ENCODE results near the gene NEDD8.

NEDD8 gene

GRCh38 chr14:24232121-24232644, at the start of gene NEDD8:
Gene NEDD8 (minus strand): TSS chr14:24232367. CDS start chr14:24232267, 100 bp downstream.
- in situ Hi-C loops (cut with MboI; ENCODE audit: low sequenced_read_pairs), result loop anchor here (25.0 kb wide), 1 partner anchor 205 kb away; the partner anchor contains the start of genes CBLN3, KHNYN and SDR39U1

GRCh38 chr14:24281636-24282035, 49.5 kb upstream of the NEDD8 start:
- in situ Hi-C loops (cut with MboI; ENCODE audit: low sequenced_read_pairs), result no loop called here

GRCh38 chr14:24280797-24281460, 48.8 kb upstream of the NEDD8 start:
- in situ Hi-C loops (cut with MboI; ENCODE audit: low sequenced_read_pairs), result no loop called here

GRCh38 chr14:24279301-24280186, 47.4 kb upstream of the NEDD8 start:
- in situ Hi-C loops (cut with MboI; ENCODE audit: low sequenced_read_pairs), result no loop called here

GRCh38 chr14:24278424-24278823, 46.3 kb upstream of the NEDD8 start:
- in situ Hi-C loops (cut with MboI; ENCODE audit: low sequenced_read_pairs), result no loop called here

GRCh38 chr14:24277606-24278321, 45.6 kb upstream of the NEDD8 start:
- in situ Hi-C loops (cut with MboI; ENCODE audit: low sequenced_read_pairs), result no loop called here

- in situ Hi-C loops (cut with MboI; ENCODE audit: low sequenced_read_pairs), result no loop called here
Measured at GRCh38 chr14:24277071-24277470, 44.9 kb upstream of the NEDD8 start.

- in situ Hi-C loops (cut with MboI; ENCODE audit: low sequenced_read_pairs), result no loop called here
Measured at GRCh38 chr14:24274101-24274543, 42.0 kb upstream of the NEDD8 start.

GRCh38 chr14:24273422-24273998, 41.3 kb upstream of the NEDD8 start:
- in situ Hi-C loops (cut with MboI; ENCODE audit: low sequenced_read_pairs), result no loop called here

- in situ Hi-C loops (cut with MboI; ENCODE audit: low sequenced_read_pairs), result no loop called here
Measured at GRCh38 chr14:24272467-24272866, 40.3 kb upstream of the NEDD8 start.

- in situ Hi-C loops (cut with MboI; ENCODE audit: low sequenced_read_pairs), result no loop called here
Measured at GRCh38 chr14:24271834-24272263, 39.7 kb upstream of the NEDD8 start.

GRCh38 chr14:24271134-24271833, 39.1 kb upstream of the NEDD8 start, which contains the start of gene RABGGTA:
Gene RABGGTA (minus strand): TSS chr14:24271597. CDS start chr14:24271115, 482 bp downstream.
- in situ Hi-C loops (cut with MboI; ENCODE audit: low sequenced_read_pairs), result no loop called here

- in situ Hi-C loops (cut with MboI; ENCODE audit: low sequenced_read_pairs), result no loop called here
Measured at GRCh38 chr14:24270537-24271133, 38.5 kb upstream of the NEDD8 start.

GRCh38 chr14:24269910-24270536, 37.9 kb upstream of the NEDD8 start:
- in situ Hi-C loops (cut with MboI; ENCODE audit: low sequenced_read_pairs), result no loop called here

- in situ Hi-C loops (cut with MboI; ENCODE audit: low sequenced_read_pairs), result no loop called here
Measured at GRCh38 chr14:24269368-24269767, 37.2 kb upstream of the NEDD8 start.

GRCh38 chr14:24268225-24268624, 36.1 kb upstream of the NEDD8 start:
- in situ Hi-C loops (cut with MboI; ENCODE audit: low sequenced_read_pairs), result no loop called here

- in situ Hi-C loops (cut with MboI; ENCODE audit: low sequenced_read_pairs), result no loop called here
Measured at GRCh38 chr14:24267516-24267915, 35.3 kb upstream of the NEDD8 start.

- in situ Hi-C loops (cut with MboI; ENCODE audit: low sequenced_read_pairs), result no loop called here
Measured at GRCh38 chr14:24266344-24267244, 34.4 kb upstream of the NEDD8 start.

Data from HL-60/S4 treated with phorbol 12-myristate 13-acetate at 8.2 ng/mL for 4 days and 3 days (cell line).